K562 (cell line): ENCODE data around the gene TRIM38. TPM values are rescaled to one million over a fixed set of nuclear protein-coding genes. Genes with fewer than 3 reads are reported as not detected.

Source experiments
- ARID1B ChIP-seq: fragments of 450-650 bp; IDR thresholded peaks from 2 replicates; pipeline ENCODE4 v1.6.1; 2016; ENCODE audit warnings: antibody characterized with exemption, mild to moderate bottlenecking, inconsistent platforms
- C11orf30 ChIP-seq: fragments of 450-650 bp; IDR thresholded peaks from 2 replicates; pipeline ENCODE4 v1.6.1; 2016; ENCODE audit warnings: low read depth, mild to moderate bottlenecking
- MTA2 ChIP-seq: fragments of 450-650 bp; IDR thresholded peaks from 2 replicates; pipeline ENCODE4 v1.6.1; 2016; ENCODE audit warnings: low read depth
- NRF1 ChIP-seq, 2 experiments: fragments of 450-650 bp; IDR thresholded peaks in 1 of 2; conservative IDR thresholded peaks in 1 of 2; 2 replicates each; pipeline ENCODE4 v1.6.1; 2014; ENCODE audit warnings: mild to moderate bottlenecking in 2 of 2
- PHF20 ChIP-seq: fragments of 450-650 bp; IDR thresholded peaks from 2 replicates; pipeline ENCODE4 v1.6.1; 2018; ENCODE audit not compliant: partially characterized antibody
- RAD21 ChIP-seq, 2 experiments: fragments of 250-450 bp in 1 of 2; fragments of 450-650 bp in 1 of 2; sonication (Bioruptor Pico) in 1 of 2; formaldehyde crosslinking in 1 of 2; IDR thresholded peaks in 1 of 2; conservative IDR thresholded peaks in 1 of 2; 2 replicates each; pipeline versions ENCODE4 v1.4.0 to v1.8.0; 2020 to 2022; ENCODE audit warnings: mild to moderate bottlenecking in 2 of 2, moderate library complexity in 1 of 2
- RBM15 ChIP-seq: fragments of 200-400 bp; formaldehyde crosslinking; IDR thresholded peaks from 2 replicates; pipeline ENCODE4 v1.6.1; 2018; ENCODE audit warnings: mild to moderate bottlenecking, low read length, moderate library complexity; ENCODE audit not compliant: insufficient read depth
- SRF ChIP-seq, 2 experiments: fragments of 250-450, 450-650 bp in 1 of 2; sonication (Bioruptor Pico) in 1 of 2; sonication (generic) in 1 of 2; formaldehyde crosslinking; IDR thresholded peaks; 2 replicates each; pipeline versions ENCODE4 v1.5.0 to v1.5.1; 2020 to 2022; ENCODE audit warnings: mild to moderate bottlenecking in 1 of 2, missing genetic modification reagents in 1 of 2
- SUPT5H ChIP-seq: fragments of 450-650 bp; IDR thresholded peaks from 2 replicates; pipeline ENCODE4 v1.6.1; 2016
- TSC22D4 ChIP-seq: fragments of 450-650 bp; IDR thresholded peaks from 2 replicates; pipeline ENCODE4 v1.6.1; 2016; ENCODE audit warnings: missing genetic modification characterization, missing biosample characterization, control low read depth
- YY1 ChIP-seq, 3 experiments: IDR thresholded peaks; 2 replicates each; pipeline ENCODE4 v1.6.1; 2011; ENCODE audit warnings: low read length in 2 of 3, mild to moderate bottlenecking in 2 of 3, moderate library complexity in 2 of 3, borderline replicate concordance in 1 of 3, control low read depth in 1 of 3, low read depth in 1 of 3; ENCODE audit not compliant: insufficient read depth in 3 of 3, insufficient replicate concordance in 2 of 3, control insufficient read depth in 1 of 3, insufficient read length in 1 of 3; ENCODE audit errors: extremely low read depth in 1 of 3
- ZEB2 ChIP-seq: fragments of 450-650 bp; IDR thresholded peaks from 2 replicates; pipeline ENCODE4 v1.6.1; 2016
- ZNF224 ChIP-seq: sonication (generic); formaldehyde crosslinking; IDR thresholded peaks from 2 replicates; pipeline ENCODE4 v1.8.0; 2022; ENCODE audit warnings: mild to moderate bottlenecking, missing genetic modification reagents
- ZNF431 ChIP-seq: sonication (generic); formaldehyde crosslinking; IDR thresholded peaks from 2 replicates; pipeline ENCODE4 v1.8.0; 2022; ENCODE audit warnings: mild to moderate bottlenecking, missing genetic modification reagents
- ZNF436 ChIP-seq: fragments of 250-450, 450-650 bp; sonication (Bioruptor Pico); formaldehyde crosslinking; IDR thresholded peaks from 2 replicates; pipeline ENCODE4 v1.7.0; 2020; ENCODE audit warnings: mild to moderate bottlenecking
- polyA plus RNA-seq, 8 experiments: library from polyadenylated mRNA; depleted of rRNA in 4 of 8; stranded (reverse) in 5 of 8; unstranded in 3 of 8; fragments of >200 nt; fragmentation: Nextera tagmentation in 2 of 8; fragmentation: Illumina TruSeq in 1 of 8; extraction: Ambion mirVana in 2 of 8; extraction: Trizol in 1 of 8; gene quantifications; 2 replicates each; pipeline versions ENCODE4 v1.2.1 to v1.2.3, GENCODE V29; 2011 to 2014; ENCODE audit warnings: inconsistent platforms in 1 of 8, missing spikeins in 1 of 8
- total RNA-seq, 7 experiments: library from RNA; depleted of rRNA in 6 of 7; stranded (reverse); fragments of >200 nt in 6 of 7; fragmentation: Illumina TruSeq in 2 of 7; extraction: Trizol in 2 of 7; gene quantifications; 2 replicates each; pipeline versions ENCODE4 v1.2.1 to v1.2.3, GENCODE V29; 2011 to 2021; ENCODE audit warnings: low replicate concordance in 1 of 7
- TF ChIP-seq, protein P1 (sequence below), 2 experiments: fragments of 150-350 bp in 1 of 2; IDR thresholded peaks; 2 replicates each; pipeline ENCODE4 v1.6.1; 2012 to 2016; ENCODE audit warnings: low read depth in 2 of 2, low read length in 2 of 2, mild to moderate bottlenecking in 1 of 2, moderate library complexity in 1 of 2
- TF ChIP-seq, protein P2 (sequence below): sonication (generic); formaldehyde crosslinking; IDR thresholded peaks from 2 replicates; pipeline ENCODE4 v1.8.0; 2022; ENCODE audit warnings: missing genetic modification reagents, mild to moderate bottlenecking, borderline replicate concordance
- TF ChIP-seq, protein P3 (sequence below): sonication (generic); formaldehyde crosslinking; IDR thresholded peaks from 2 replicates; pipeline ENCODE4 v1.8.0; 2022; ENCODE audit warnings: mild to moderate bottlenecking, missing genetic modification reagents, borderline replicate concordance

TRIM38 gene
- total and polyA plus RNA-seq, 9 of the 15 experiments (the other 6 are each of a cell fraction or from before 2014, with no cell fraction given) = 1.7 to 6.7 (median 6.3) TPM

DNA sequence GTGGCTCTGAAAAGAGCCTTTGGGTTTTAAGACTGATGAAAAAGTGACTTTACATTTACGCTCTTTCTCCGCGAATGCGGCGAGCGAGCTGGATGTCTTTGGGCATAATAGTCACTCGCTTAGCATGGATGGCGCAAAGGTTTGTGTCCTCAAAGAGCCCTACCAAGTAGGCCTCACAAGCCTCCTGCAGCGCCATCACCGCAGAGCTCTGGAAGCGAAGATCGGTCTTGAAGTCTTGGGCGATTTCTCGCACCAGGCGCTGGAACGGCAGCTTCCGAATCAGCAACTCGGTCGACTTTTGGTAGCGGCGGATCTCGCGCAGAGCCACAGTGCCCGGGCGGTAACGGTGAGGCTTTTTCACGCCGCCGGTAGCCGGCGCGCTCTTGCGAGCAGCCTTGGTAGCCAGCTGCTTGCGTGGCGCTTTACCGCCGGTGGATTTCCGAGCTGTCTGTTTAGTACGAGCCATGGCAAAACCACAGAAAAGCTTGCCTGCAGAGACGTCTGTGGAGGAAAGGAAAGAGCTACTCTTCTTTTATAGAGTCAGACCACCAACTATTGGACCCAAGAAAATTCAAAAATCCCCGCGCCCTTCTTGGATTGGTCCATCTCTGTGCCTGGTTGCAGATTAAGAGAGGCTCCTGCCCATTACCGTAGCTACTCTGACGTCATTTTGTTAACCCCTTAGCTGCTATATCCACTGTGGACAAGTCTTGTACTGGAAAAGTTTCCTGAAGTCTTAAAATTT lies 69.2 kb downstream of the TRIM38 start (continued):
- TF ChIP-seq, protein P1, sequence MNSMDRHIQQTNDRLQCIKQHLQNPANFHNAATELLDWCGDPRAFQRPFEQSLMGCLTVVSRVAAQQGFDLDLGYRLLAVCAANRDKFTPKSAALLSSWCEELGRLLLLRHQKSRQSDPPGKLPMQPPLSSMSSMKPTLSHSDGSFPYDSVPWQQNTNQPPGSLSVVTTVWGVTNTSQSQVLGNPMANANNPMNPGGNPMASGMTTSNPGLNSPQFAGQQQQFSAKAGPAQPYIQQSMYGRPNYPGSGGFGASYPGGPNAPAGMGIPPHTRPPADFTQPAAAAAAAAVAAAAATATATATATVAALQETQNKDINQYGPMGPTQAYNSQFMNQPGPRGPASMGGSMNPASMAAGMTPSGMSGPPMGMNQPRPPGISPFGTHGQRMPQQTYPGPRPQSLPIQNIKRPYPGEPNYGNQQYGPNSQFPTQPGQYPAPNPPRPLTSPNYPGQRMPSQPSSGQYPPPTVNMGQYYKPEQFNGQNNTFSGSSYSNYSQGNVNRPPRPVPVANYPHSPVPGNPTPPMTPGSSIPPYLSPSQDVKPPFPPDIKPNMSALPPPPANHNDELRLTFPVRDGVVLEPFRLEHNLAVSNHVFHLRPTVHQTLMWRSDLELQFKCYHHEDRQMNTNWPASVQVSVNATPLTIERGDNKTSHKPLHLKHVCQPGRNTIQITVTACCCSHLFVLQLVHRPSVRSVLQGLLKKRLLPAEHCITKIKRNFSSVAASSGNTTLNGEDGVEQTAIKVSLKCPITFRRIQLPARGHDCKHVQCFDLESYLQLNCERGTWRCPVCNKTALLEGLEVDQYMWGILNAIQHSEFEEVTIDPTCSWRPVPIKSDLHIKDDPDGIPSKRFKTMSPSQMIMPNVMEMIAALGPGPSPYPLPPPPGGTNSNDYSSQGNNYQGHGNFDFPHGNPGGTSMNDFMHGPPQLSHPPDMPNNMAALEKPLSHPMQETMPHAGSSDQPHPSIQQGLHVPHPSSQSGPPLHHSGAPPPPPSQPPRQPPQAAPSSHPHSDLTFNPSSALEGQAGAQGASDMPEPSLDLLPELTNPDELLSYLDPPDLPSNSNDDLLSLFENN (IDR thresholded peaks at IDR 0.05; ENCODE audit: low read depth in 2 of 2, low read length in 2 of 2) = peak; percentile 48 to 98; a peak in 2 of 4 replicates
- TF ChIP-seq ZNF224 = peak; percentile 88
- TF ChIP-seq PHF20 = peak; percentile 56
- peak; percentile 99; the same call in 1 of the 2 replicates for TF ChIP-seq RBM15
- TF ChIP-seq SRF (CRISPR knock-in tag; IDR thresholded peaks at IDR 0.05) = peak in 1 of 2 experiments; percentile 49; a peak in 3 of 4 replicates
- peak; percentile 100 for TF ChIP-seq SUPT5H
- no peak; the same call in 1 of the 2 replicates for TF ChIP-seq ZNF431 (CRISPR knock-in tag)
- TF ChIP-seq RAD21 (CRISPR knock-in tag; conservative IDR thresholded peaks at IDR 0.05 in 1 of 2, IDR thresholded peaks at IDR 0.05 in 1 of 2) = peak; percentile 4 to 31; a peak in 1 of 4 replicates
- TF ChIP-seq, protein P2, sequence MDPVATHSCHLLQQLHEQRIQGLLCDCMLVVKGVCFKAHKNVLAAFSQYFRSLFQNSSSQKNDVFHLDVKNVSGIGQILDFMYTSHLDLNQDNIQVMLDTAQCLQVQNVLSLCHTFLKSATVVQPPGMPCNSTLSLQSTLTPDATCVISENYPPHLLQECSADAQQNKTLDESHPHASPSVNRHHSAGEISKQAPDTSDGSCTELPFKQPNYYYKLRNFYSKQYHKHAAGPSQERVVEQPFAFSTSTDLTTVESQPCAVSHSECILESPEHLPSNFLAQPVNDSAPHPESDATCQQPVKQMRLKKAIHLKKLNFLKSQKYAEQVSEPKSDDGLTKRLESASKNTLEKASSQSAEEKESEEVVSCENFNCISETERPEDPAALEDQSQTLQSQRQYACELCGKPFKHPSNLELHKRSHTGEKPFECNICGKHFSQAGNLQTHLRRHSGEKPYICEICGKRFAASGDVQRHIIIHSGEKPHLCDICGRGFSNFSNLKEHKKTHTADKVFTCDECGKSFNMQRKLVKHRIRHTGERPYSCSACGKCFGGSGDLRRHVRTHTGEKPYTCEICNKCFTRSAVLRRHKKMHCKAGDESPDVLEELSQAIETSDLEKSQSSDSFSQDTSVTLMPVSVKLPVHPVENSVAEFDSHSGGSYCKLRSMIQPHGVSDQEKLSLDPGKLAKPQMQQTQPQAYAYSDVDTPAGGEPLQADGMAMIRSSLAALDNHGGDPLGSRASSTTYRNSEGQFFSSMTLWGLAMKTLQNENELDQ (CRISPR knock-in tag) = 0 out of 2 replicates have a peak, but pooled peaks have one; percentile 67
- peak; percentile 45; the same call in 1 of the 2 replicates for TF ChIP-seq MTA2
- TF ChIP-seq, protein P3, sequence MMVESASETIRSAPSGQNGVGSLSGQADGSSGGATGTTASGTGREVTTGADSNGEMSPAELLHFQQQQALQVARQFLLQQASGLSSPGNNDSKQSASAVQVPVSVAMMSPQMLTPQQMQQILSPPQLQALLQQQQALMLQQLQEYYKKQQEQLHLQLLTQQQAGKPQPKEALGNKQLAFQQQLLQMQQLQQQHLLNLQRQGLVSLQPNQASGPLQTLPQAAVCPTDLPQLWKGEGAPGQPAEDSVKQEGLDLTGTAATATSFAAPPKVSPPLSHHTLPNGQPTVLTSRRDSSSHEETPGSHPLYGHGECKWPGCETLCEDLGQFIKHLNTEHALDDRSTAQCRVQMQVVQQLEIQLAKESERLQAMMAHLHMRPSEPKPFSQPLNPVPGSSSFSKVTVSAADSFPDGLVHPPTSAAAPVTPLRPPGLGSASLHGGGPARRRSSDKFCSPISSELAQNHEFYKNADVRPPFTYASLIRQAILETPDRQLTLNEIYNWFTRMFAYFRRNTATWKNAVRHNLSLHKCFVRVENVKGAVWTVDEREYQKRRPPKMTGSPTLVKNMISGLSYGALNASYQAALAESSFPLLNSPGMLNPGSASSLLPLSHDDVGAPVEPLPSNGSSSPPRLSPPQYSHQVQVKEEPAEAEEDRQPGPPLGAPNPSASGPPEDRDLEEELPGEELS (CRISPR knock-in tag) = peak; percentile 79; the same call in 1 of the 2 replicates
- peak; percentile 84 for TF ChIP-seq ZNF436 (CRISPR knock-in tag)
- TF ChIP-seq C11orf30 = no peak; the same call in 1 of the 2 replicates
- TF ChIP-seq TSC22D4 = no peak
- peak; percentile 60 to 70 for TF ChIP-seq NRF1 (conservative IDR thresholded peaks at IDR 0.05 in 1 of 2, IDR thresholded peaks at IDR 0.05 in 1 of 2)
- TF ChIP-seq ARID1B = peak; percentile 20; the same call in 1 of the 2 replicates
- TF ChIP-seq ZEB2 = peak; percentile 70
- peak in 2 of 3 experiments; percentile 71 to 83 for TF ChIP-seq YY1 (IDR thresholded peaks at IDR 0.05; ENCODE audit: borderline replicate concordance in 1 of 3, control insufficient read depth in 1 of 3, extremely low read depth in 1 of 3, insufficient read depth in 3 of 3, insufficient read length in 1 of 3, insufficient replicate concordance in 2 of 3, low read depth in 1 of 3, low read length in 2 of 3)
